ENCODE results near the gene PNPT1.
"Not testable (repeated sequence)": the region's sequence is repeated elsewhere in the genome, so short reads cannot be mapped to it uniquely, and the experiment has no call there.

Gene PNPT1

GRCh38 chr2:55693181-55694125 is at the start of gene PNPT1:
Gene PNPT1 (minus strand): TSS chr2:55693844. CDS start chr2:55693823, 21 bp downstream.
- in situ Hi-C loops (cut with MboI; ENCODE audit: low pct_unique_long_range_greater_than_20kb, low sequenced_read_pairs), result no loop called here
- peak; percentile 95 for DNase-seq

GRCh38 chr2:55742996-55743395 is 49.4 kb upstream of the PNPT1 start:
- in situ Hi-C loops (cut with MboI; ENCODE audit: low pct_unique_long_range_greater_than_20kb, low sequenced_read_pairs), result no loop called here
- no peak for DNase-seq

GRCh38 chr2:55736019-55736536 is 42.4 kb upstream of the PNPT1 start:
- in situ Hi-C loops (cut with MboI; ENCODE audit: low pct_unique_long_range_greater_than_20kb, low sequenced_read_pairs); DNase-seq: not testable (repeated sequence)

- DNase-seq, result no peak
- in situ Hi-C loops (cut with MboI; ENCODE audit: low pct_unique_long_range_greater_than_20kb, low sequenced_read_pairs), result no loop called here
Observed at GRCh38 chr2:55734726-55735125, 41.1 kb upstream of the PNPT1 start.

DNA sequence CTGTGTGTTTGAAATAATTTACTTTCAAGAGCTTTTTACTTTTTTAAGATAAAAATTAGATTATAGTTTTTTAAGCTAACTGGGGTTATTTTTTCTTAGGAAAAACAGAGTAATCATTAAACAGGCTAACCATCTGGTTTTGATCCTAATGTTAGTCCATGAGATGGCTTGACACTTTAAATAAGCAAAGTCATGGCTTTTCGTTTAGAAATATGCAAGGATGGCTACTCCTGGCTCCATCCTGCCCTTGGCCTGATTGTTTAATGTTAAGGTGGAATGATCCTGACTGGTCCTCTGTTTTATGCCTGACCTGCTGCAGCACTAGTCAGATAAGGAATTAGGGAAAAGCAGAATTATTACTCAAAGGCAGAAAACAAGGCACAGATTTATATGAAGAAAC is 39.7 kb upstream of the PNPT1 start:
- in situ Hi-C loops (cut with MboI; ENCODE audit: low pct_unique_long_range_greater_than_20kb, low sequenced_read_pairs), result no loop called here

DNA sequence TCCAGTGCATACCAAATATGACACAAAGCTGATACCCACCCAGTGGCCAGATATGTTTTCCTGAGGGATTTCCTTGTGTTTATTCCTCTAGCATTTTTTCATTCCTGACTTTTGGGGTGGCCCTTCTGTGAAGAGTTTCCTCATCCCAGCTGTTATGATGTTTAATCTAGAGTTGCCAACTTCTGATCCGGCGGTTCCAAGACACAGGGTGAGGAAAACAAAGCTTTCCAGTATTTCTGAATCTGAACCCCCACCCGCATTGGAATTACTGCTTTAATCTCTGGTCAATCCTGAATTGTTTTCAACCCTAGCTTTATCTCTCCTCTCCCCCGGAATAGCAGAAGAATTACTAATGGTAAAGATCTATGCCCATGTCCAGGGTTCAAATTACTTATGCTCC is 39.2 kb upstream of the PNPT1 start:
- no peak for DNase-seq
- in situ Hi-C loops (cut with MboI; ENCODE audit: low pct_unique_long_range_greater_than_20kb, low sequenced_read_pairs), result no loop called here

More for the DNA sequence above, 39.7 kb upstream of the PNPT1 start:
- no peak for DNase-seq

- no peak for DNase-seq
- in situ Hi-C loops (cut with MboI; ENCODE audit: low pct_unique_long_range_greater_than_20kb, low sequenced_read_pairs), result no loop called here
Observed at GRCh38 chr2:55729136-55729685, 35.6 kb upstream of the PNPT1 start.

GRCh38 chr2:55721596-55722215 is 28.1 kb upstream of the PNPT1 start:
- in situ Hi-C loops (cut with MboI; ENCODE audit: low pct_unique_long_range_greater_than_20kb, low sequenced_read_pairs), result no loop called here
- no peak for DNase-seq

GRCh38 chr2:55720417-55720816 is 26.8 kb upstream of the PNPT1 start:
- in situ Hi-C loops (cut with MboI; ENCODE audit: low pct_unique_long_range_greater_than_20kb, low sequenced_read_pairs), result no loop called here

GRCh38 chr2:55719852-55720251 is 26.2 kb upstream of the PNPT1 start:
- in situ Hi-C loops (cut with MboI; ENCODE audit: low pct_unique_long_range_greater_than_20kb, low sequenced_read_pairs), result no loop called here
- DNase-seq, result no peak

More at GRCh38 chr2:55720417-55720816, 26.8 kb upstream of the PNPT1 start:
- no peak for DNase-seq

DNA sequence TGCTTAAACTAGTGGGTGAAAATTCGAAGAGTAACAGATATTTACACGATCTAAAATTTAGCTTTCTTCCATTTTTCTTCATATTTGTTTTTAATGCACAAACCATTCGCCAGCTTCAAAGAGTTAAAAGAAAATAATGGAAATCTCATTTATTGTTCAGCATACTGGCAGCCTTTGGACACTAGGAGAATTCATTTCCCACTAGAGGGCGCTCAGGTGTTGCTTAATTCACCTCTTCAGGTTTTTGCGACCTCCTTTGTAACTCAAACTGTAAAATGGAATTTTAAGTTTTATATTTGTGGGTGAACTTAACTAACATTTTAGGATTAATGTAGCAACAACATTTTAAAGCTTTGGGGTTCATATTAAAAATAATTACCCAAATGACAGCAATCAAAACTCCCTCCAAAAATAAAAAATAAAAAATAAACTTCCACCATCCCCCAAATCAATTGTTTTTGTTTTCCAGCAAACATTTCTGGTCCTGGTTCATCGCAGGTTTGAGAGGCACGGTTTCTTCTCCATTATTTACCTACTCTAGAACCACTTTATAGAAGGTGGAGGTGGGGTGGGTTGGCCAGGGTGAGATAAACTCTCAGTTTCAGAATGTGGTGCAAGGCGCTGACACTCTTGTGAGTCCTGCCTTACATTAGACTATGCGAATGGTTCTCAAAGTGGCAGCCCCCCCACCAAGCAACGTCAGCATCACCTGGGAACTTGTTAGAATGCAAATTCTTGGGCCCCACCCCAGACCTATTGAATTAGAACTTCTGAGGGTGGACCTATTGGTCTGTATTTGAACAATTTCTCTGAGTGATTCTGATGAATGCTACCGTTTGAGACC is 24.7 kb upstream of the PNPT1 start:
- in situ Hi-C loops (cut with MboI; ENCODE audit: low pct_unique_long_range_greater_than_20kb, low sequenced_read_pairs), result no loop called here
- DNase-seq, result peak; percentile 60

DNA sequence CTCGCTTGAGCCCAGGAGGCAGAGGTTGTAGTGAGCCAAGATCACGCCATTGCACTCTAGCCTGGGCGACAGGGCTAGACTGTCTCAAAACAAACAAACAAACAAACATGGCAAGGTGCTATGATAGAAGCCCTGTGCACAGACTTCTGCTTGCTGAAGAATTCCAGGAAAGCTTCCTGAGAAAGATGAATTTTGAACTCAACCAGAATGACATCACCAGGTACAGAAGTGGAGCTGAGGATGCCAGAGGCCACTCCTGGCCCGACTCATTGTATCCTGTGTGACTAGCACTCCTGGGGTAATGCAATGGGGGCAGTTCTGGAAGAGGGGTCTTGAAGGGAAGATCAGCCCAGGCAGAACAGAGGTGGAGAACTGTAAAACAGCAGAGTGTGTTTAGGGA is 22.0 kb upstream of the PNPT1 start:
- in situ Hi-C loops (cut with MboI; ENCODE audit: low pct_unique_long_range_greater_than_20kb, low sequenced_read_pairs), result no loop called here
- DNase-seq, result no peak

- DNase-seq; in situ Hi-C loops (cut with MboI; ENCODE audit: low pct_unique_long_range_greater_than_20kb, low sequenced_read_pairs): not testable (repeated sequence)
Observed at GRCh38 chr2:55715178-55715577, 21.5 kb upstream of the PNPT1 start.

DNA sequence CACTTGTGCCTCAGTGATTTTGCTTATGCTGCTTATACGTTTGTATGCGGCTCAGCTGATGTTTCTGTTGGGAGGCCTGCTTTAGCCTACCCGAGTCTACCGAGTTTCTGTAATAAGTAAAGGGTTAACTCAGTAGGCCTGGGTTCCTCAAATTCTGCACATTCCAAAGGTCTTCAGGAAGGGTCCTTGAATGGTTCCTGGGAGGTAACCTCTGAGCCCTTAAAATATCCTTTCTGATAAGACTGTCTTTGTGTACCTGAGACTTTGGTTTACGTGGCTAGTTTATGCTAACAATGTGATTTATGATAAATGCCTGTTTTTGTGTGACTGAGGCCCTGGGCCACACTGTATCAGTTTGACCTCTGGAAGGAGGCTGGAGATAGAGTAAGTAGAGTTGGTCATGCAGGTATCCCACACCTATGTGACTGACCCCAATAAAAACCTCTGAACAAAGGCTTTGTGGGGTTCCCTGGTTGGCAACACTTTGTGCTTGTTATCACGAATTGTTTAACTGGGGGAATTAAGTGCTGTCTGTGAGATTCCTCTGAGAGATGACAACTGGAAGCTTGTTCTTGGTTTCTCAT is 18.9 kb upstream of the PNPT1 start:
- DNase-seq, result no peak
- in situ Hi-C loops (cut with MboI; ENCODE audit: low pct_unique_long_range_greater_than_20kb, low sequenced_read_pairs), result no loop called here

- in situ Hi-C loops (cut with MboI; ENCODE audit: low pct_unique_long_range_greater_than_20kb, low sequenced_read_pairs), result no loop called here
- no peak for DNase-seq
Observed at GRCh38 chr2:55710025-55710424, 16.4 kb upstream of the PNPT1 start.

DNA sequence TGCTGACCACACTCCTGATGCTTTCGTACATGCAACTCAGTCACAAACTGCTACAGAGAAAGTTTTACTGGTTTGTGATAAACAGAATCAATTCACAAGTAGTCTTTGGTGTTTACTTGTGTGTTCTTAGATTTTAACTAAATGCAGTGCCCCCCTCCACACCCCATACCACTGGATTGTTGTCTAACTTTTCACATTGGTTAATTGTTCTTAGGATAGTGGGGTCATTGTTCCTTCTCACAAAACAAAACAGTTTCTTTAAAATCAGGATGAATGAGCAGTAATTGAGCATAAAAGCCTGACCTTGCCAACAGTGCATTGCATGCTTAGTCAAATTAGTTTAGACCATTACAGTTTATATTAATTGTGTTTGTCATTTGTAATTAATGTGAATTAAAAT is 14.1 kb upstream of the PNPT1 start:
- in situ Hi-C loops (cut with MboI; ENCODE audit: low pct_unique_long_range_greater_than_20kb, low sequenced_read_pairs), result no loop called here

GRCh38 chr2:55706258-55706657 is 12.6 kb upstream of the PNPT1 start:
- DNase-seq; in situ Hi-C loops (cut with MboI; ENCODE audit: low pct_unique_long_range_greater_than_20kb, low sequenced_read_pairs): not testable (repeated sequence)

More for the DNA sequence above, 14.1 kb upstream of the PNPT1 start:
- no peak for DNase-seq

GRCh38 chr2:55705027-55705653 is 11.5 kb upstream of the PNPT1 start:
- no peak for DNase-seq
- in situ Hi-C loops (cut with MboI; ENCODE audit: low pct_unique_long_range_greater_than_20kb, low sequenced_read_pairs), result no loop called here

All from KBM-7 (cell line).